HCT116 (cell line): ENCODE measurements around the gene ACSS1. TPM values are rescaled to one million over a fixed set of nuclear protein-coding genes. Genes with fewer than 3 reads are reported as not detected.

Experiments used
- ATAC-seq: fragments of 200-7000 bp; cut with Tn5 transposase; 2 replicates; pipeline ENCODE4 v1.9.1; 2020; ENCODE audit warnings: mild to moderate bottlenecking, moderate library complexity
- BruUV-seq: library from RNA; stranded (reverse); fragments of 400-500 nt; replicated peaks from 2 replicates; lab custom pipeline; 2021; lab: Mats Ljungman, UMichigan
- CTCF ChIA-PET: fragments of 300-600 bp; sonication (Branson Sonifier 250); formaldehyde crosslinking; loops from one replicate; lab custom pipeline; 2021; ENCODE audit warnings: antibody characterized with exemption; lab: Charles Lee
- POLR2A ChIA-PET: fragments of 300-600, 350-600 bp; sonication (Branson Sonifier 250); formaldehyde crosslinking; loops from one replicate; lab custom pipeline; 2021; ENCODE audit warnings: antibody characterized with exemption; lab: Charles Lee
- RAD21 ChIA-PET, 2 experiments: fragments of 300-600 bp; sonication (Branson Sonifier 250); formaldehyde crosslinking; loops; one replicate each; lab custom pipeline; 2023; ENCODE audit warnings: low total read pairs in 2 of 2; ENCODE audit not compliant: uncharacterized antibody in 2 of 2, unreplicated experiment in 2 of 2, low non-redundant PET in 1 of 2; lab: Charles Lee
- DNase-seq: peaks from one replicate; pipeline ENCODE4 v3.0.0-alpha.2; 2010; ENCODE audit warnings: low read depth, low spot score
- H2AFZ ChIP-seq: fragments of 200-600 bp; shearing (Covaris generic), sonication (generic); 2 replicates; pipeline ENCODE4 v1.6.1; 2017; ENCODE audit warnings: low read depth, mixed run types, mixed read lengths, antibody characterized with exemption, low read length; ENCODE audit not compliant: poor library complexity, severe bottlenecking
- H3K27ac ChIP-seq: 2 replicates; pipeline ENCODE4 v1.5.1; 2012; ENCODE audit warnings: low read depth, low read length
- H3K27me3 ChIP-seq: fragments of 200-600 bp; sonication (generic); 2 replicates; pipeline ENCODE4 v1.6.1; 2016; ENCODE audit warnings: mixed run types, low read length, mixed read lengths; ENCODE audit not compliant: insufficient read depth
- H3K36me3 ChIP-seq, 2 experiments: fragments of 200-500 bp in 1 of 2; fragments of 200-600 bp in 1 of 2; sonication (Bioruptor generic) in 1 of 2; sonication (generic) in 1 of 2; 2 replicates each; pipeline versions ENCODE4 v1.5.1 to v1.6.1; 2014 to 2016; ENCODE audit warnings: low read length in 2 of 2, inconsistent platforms in 1 of 2, mixed read lengths in 1 of 2, mixed run types in 1 of 2; ENCODE audit not compliant: insufficient read depth in 2 of 2, control insufficient read depth in 1 of 2
- H3K4me1 ChIP-seq, 2 experiments: fragments of 200-600 bp in 1 of 2; sonication (generic) in 1 of 2; 2 replicates each; pipeline versions ENCODE4 v1.5.1 to v1.6.1; 2012 to 2017; ENCODE audit warnings: low read length in 2 of 2, inconsistent platforms in 1 of 2, mild to moderate bottlenecking in 1 of 2, mixed read lengths in 1 of 2, mixed run types in 1 of 2, moderate library complexity in 1 of 2; ENCODE audit not compliant: insufficient read depth in 2 of 2, control insufficient read depth in 1 of 2
- H3K4me2 ChIP-seq: fragments of 200-600 bp; sonication (generic); 2 replicates; pipeline ENCODE4 v1.6.1; 2017; ENCODE audit warnings: mixed run types, low read length, mixed read lengths
- H3K4me3 ChIP-seq, 2 experiments: fragments of 200-600 bp in 1 of 2; sonication (generic) in 1 of 2; replicated peaks in 1 of 2; 2 replicates each; pipeline ENCODE4 v1.5.1; 2011 to 2016; ENCODE audit warnings: low read length in 2 of 2, control low read depth in 1 of 2, low read depth in 1 of 2, mild to moderate bottlenecking in 1 of 2, mixed read lengths in 1 of 2, mixed run types in 1 of 2
- H3K79me2 ChIP-seq: fragments of 200-600 bp; sonication (generic); 2 replicates; pipeline ENCODE4 v1.6.1; 2017; ENCODE audit warnings: mild to moderate bottlenecking, mixed run types, low read length, moderate library complexity, mixed read lengths; ENCODE audit not compliant: insufficient read depth
- H3K9ac ChIP-seq: fragments of 200-600 bp; sonication (generic); 2 replicates; pipeline ENCODE4 v1.6.1; 2016; ENCODE audit warnings: low read length, mixed read lengths
- H3K9me2 ChIP-seq: fragments of 200-600 bp; sonication (generic), shearing (Covaris generic); 2 replicates; pipeline ENCODE4 v1.6.1; 2017; ENCODE audit warnings: mixed run types, mild to moderate bottlenecking, moderate library complexity; ENCODE audit not compliant: insufficient read depth
- H3K9me3 ChIP-seq, 2 experiments: fragments of 200-500 bp in 1 of 2; fragments of 200-600 bp in 1 of 2; sonication (Bioruptor generic) in 1 of 2; sonication (generic) in 1 of 2; 2 replicates each; pipeline ENCODE4 v1.6.1; 2014 to 2017; ENCODE audit warnings: low read length in 2 of 2, mixed read lengths in 2 of 2, inconsistent platforms in 1 of 2, low read depth in 1 of 2, mild to moderate bottlenecking in 1 of 2, mixed run types in 1 of 2, moderate library complexity in 1 of 2; ENCODE audit not compliant: control insufficient read depth in 1 of 2, insufficient read depth in 1 of 2
- H4K20me1 ChIP-seq: fragments of 200-600 bp; sonication (generic), shearing (Covaris generic); 2 replicates; pipeline ENCODE4 v1.6.1; 2017; ENCODE audit warnings: mixed run types, mild to moderate bottlenecking, moderate library complexity; ENCODE audit not compliant: insufficient read depth
- ATF3 ChIP-seq: IDR thresholded peaks from 2 replicates; pipeline ENCODE4 v1.6.1; 2012
- CEBPB ChIP-seq: IDR thresholded peaks from 2 replicates; pipeline ENCODE4 v1.6.1; 2012; ENCODE audit warnings: low read depth
- CTCF ChIP-seq, 3 experiments: fragments of 200-600 bp in 1 of 3; sonication (generic) in 1 of 3; IDR thresholded peaks in 2 of 3; conservative IDR thresholded peaks in 1 of 3; 2 replicates each; pipeline ENCODE4 v1.5.1; 2012 to 2017; ENCODE audit warnings: low read depth in 2 of 3, low read length in 2 of 3, antibody characterized with exemption in 1 of 3, borderline replicate concordance in 1 of 3, control low read depth in 1 of 3, mild to moderate bottlenecking in 1 of 3, mixed read lengths in 1 of 3, mixed run types in 1 of 3, moderate library complexity in 1 of 3; ENCODE audit not compliant: insufficient read depth in 1 of 3
- EGR1 ChIP-seq: IDR thresholded peaks from 2 replicates; pipeline ENCODE4 v1.6.1; 2012; ENCODE audit warnings: low read depth
- EZH2 ChIP-seq: fragments of 200-600 bp; sonication (generic); IDR thresholded peaks from 2 replicates; pipeline ENCODE4 v1.6.1; 2017; ENCODE audit warnings: antibody characterized with exemption, mixed run types
- EZH2phosphoT487 ChIP-seq: fragments of 200-600 bp; IDR thresholded peaks from 2 replicates; pipeline ENCODE4 v1.6.1; 2018; ENCODE audit warnings: antibody characterized with exemption, borderline replicate concordance
- FOSL1 ChIP-seq: IDR thresholded peaks from 2 replicates; pipeline ENCODE4 v1.6.1; 2012; ENCODE audit warnings: low read depth
- JUND ChIP-seq: IDR thresholded peaks from 2 replicates; pipeline ENCODE4 v1.6.1; 2012
- POLR2A ChIP-seq: IDR thresholded peaks from 2 replicates; pipeline ENCODE4 v1.7.0; 2011; ENCODE audit warnings: borderline replicate concordance; ENCODE audit not compliant: insufficient read depth, insufficient read length; ENCODE audit errors: extremely low read depth
- POLR2AphosphoS5 ChIP-seq: IDR thresholded peaks from 2 replicates; pipeline ENCODE4 v1.6.1; 2011; ENCODE audit warnings: mild to moderate bottlenecking, low read depth, low read length, moderate library complexity
- REST ChIP-seq: IDR thresholded peaks from 2 replicates; pipeline ENCODE4 v1.6.1; 2012; ENCODE audit warnings: low read depth
- SIN3A ChIP-seq: IDR thresholded peaks from 2 replicates; pipeline ENCODE4 v1.6.1; 2012; ENCODE audit warnings: low read depth
- SP1 ChIP-seq: IDR thresholded peaks from 2 replicates; pipeline ENCODE4 v1.6.1; 2012; ENCODE audit warnings: low read depth
- SRF ChIP-seq: IDR thresholded peaks from 2 replicates; pipeline ENCODE4 v1.6.1; 2012; ENCODE audit warnings: low read depth
- TCF7L2 ChIP-seq: IDR thresholded peaks from 2 replicates; pipeline ENCODE4 v1.7.0; 2011; ENCODE audit warnings: borderline replicate concordance, inconsistent platforms; ENCODE audit not compliant: insufficient read depth, insufficient read length; ENCODE audit errors: extremely low read depth
- YY1 ChIP-seq: IDR thresholded peaks from 2 replicates; pipeline ENCODE4 v1.6.1; 2011; ENCODE audit warnings: low read length, low read depth, moderate library complexity, mild to moderate bottlenecking; ENCODE audit not compliant: insufficient replicate concordance; ENCODE audit errors: extremely low read depth
- ZFX ChIP-seq: fragments of 450-650 bp; IDR thresholded peaks from 2 replicates; pipeline ENCODE4 v1.6.1; 2017
- ZNF274 ChIP-seq: fragments of 200-500 bp; sonication (Bioruptor generic); IDR thresholded peaks from 2 replicates; pipeline ENCODE4 v1.6.1; 2014; ENCODE audit warnings: mild to moderate bottlenecking, low read depth, low read length, inconsistent platforms
- intact Hi-C: fragments of 100-400 bp; cut with micrococcal nuclease; formaldehyde crosslinking; loops from 2 replicates; pipeline ENCODE4 v1.10.0; 2022
- total RNA-seq: library from RNA; stranded (reverse); gene quantifications from one replicate; pipeline ENCODE4 v1.2.1, GENCODE V29; 2021; ENCODE audit not compliant: unreplicated experiment
- TF ChIP-seq, protein P1 (sequence below): IDR thresholded peaks from 2 replicates; pipeline ENCODE4 v1.6.1; 2011; ENCODE audit warnings: mild to moderate bottlenecking, low read length, moderate library complexity; ENCODE audit not compliant: insufficient replicate concordance; ENCODE audit errors: extremely low read depth
- TF ChIP-seq, protein P2 (sequence below): IDR thresholded peaks from 2 replicates; pipeline ENCODE4 v1.6.1; 2012

Gene ACSS1
- total RNA-seq, 1 experiment from 2014 or later: 0.27 TPM

- Histone ChIP-seq H4K20me1 (no peaks in the 10 kb centered on the region), H3K36me3 (no peaks in the 10 kb centered on the region), H3K9ac (no peak overlapping the region), H3K4me2 (no peak overlapping the region), H3K4me3 (no peak overlapping the region), H3K9me3 (no peaks in the 10 kb centered on the region), H3K27ac (no peak overlapping the region), H3K4me1 (no peaks in the 10 kb centered on the region), H3K79me2 (no peaks in the 10 kb centered on the region), H3K9me2 (no peaks in the 10 kb centered on the region), H2AFZ (no peak overlapping the region), H3K27me3 (peaks cover 6% of the 10 kb centered on the region; the same call in 1 of the 2 replicates)
- RAD21 ChIA-PET: no interaction called here
- no TSS peak for BruUV-seq
- DNase-seq (no peak), ATAC-seq (no peak)
- intact Hi-C loops: no loop called here
- CTCF ChIA-PET: no interaction called here
- TF ChIP-seq EGR1 (no peak), YY1 (no peak), EZH2phosphoT487 (no peak), SRF (no peak), POLR2AphosphoS5 (no peak), SP1 (no peak), EZH2 (no peak), FOSL1 (no peak), CEBPB (no peak), POLR2A (no peak), REST (no peak), TCF7L2 (no peak), JUND (no peak), CTCF (IDR thresholded peaks at IDR 0.05 in 2 of 3, conservative IDR thresholded peaks at IDR 0.05 in 1 of 3; ENCODE audit: borderline replicate concordance in 1 of 3, insufficient read depth in 1 of 3, low read depth in 2 of 3, low read length in 2 of 3) (no peak), SIN3A (no peak), ATF3 (no peak), ZFX (no peak), ZNF274 (no peak)
- TF ChIP-seq, protein P1, sequence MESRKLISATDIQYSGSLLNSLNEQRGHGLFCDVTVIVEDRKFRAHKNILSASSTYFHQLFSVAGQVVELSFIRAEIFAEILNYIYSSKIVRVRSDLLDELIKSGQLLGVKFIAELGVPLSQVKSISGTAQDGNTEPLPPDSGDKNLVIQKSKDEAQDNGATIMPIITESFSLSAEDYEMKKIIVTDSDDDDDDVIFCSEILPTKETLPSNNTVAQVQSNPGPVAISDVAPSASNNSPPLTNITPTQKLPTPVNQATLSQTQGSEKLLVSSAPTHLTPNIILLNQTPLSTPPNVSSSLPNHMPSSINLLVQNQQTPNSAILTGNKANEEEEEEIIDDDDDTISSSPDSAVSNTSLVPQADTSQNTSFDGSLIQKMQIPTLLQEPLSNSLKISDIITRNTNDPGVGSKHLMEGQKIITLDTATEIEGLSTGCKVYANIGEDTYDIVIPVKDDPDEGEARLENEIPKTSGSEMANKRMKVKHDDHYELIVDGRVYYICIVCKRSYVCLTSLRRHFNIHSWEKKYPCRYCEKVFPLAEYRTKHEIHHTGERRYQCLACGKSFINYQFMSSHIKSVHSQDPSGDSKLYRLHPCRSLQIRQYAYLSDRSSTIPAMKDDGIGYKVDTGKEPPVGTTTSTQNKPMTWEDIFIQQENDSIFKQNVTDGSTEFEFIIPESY: no peak
- TF ChIP-seq, protein P2, sequence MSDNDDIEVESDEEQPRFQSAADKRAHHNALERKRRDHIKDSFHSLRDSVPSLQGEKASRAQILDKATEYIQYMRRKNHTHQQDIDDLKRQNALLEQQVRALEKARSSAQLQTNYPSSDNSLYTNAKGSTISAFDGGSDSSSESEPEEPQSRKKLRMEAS: no peak
- POLR2A ChIA-PET: no interaction called here
Measured at GRCh38 chr20:25008388-25009217, 49.3 kb downstream of the ACSS1 start.
